ENCODE results near the gene ADAT2. TPM values are rescaled to one million over a fixed set of nuclear protein-coding genes. Genes with fewer than 3 reads are reported as not detected.

ADAT2 gene
- total and polyA plus RNA-seq, 2 donors (not counting 3 experiments of a cell fraction or from before 2014, with no cell fraction given), result 5.4 to 9.8 TPM

DNA sequence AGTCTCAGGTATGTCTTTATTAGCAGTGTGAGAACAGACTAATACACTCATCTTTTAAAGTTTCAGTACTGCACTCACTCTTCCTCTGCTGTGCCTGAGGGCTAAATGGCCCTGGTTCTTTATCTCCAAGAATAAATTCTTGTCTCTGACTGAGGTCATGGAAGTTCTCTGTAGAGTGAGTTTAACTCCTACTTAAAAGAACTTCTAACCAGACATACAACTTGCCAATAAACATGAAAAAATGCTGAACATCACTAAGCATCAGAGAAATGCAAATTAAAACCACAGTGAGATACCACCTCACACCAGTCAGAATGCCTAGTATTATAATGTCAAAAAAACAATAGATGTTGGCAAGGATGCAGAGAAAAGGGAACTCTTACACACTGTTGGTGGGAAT is 73.6 kb downstream of the ADAT2 start:
- Histone ChIP-seq H3K4me2 (ENCODE audit: insufficient read depth, low read length) (no peak overlapping the region), H3K4me3 (replicated peaks in 1 of 3; ENCODE audit: insufficient read depth in 1 of 3, low read depth in 1 of 3, low read length in 3 of 3) (no peak overlapping the region), H3K27ac (ENCODE audit: insufficient read depth, low read depth, low read length) (no peak overlapping the region), H3K27me3 (ENCODE audit: control insufficient read depth in 2 of 2, insufficient read depth in 2 of 2, low read length in 2 of 2) (peaks cover 6 to 8% of the 10 kb centered on the region in 2 experiments), H3K36me3 (ENCODE audit: control insufficient read depth in 2 of 2, extremely low read depth in 1 of 2, insufficient read depth in 2 of 2, low read length in 2 of 2) (no peaks in the 10 kb centered on the region), H4K20me1 (replicated peaks; ENCODE audit: control insufficient read depth, extremely low read depth, insufficient read depth, low read length) (no peaks in the 10 kb centered on the region), H3K9me1 (replicated peaks; ENCODE audit: control insufficient read depth, extremely low read depth, insufficient read depth, low read length) (no peaks in the 10 kb centered on the region), H2AFZ (ENCODE audit: low read depth, low read length) (no peak overlapping the region), H3K9me3 (replicated peaks; ENCODE audit: control insufficient read depth, insufficient read depth, low read length) (no peaks in the 10 kb centered on the region), H3K9ac (replicated peaks; ENCODE audit: extremely low read depth, insufficient read depth, low read length) (no peak overlapping the region), H3K4me1 (ENCODE audit: control insufficient read depth, extremely low read depth, insufficient read depth, low read length) (no peaks in the 10 kb centered on the region), H3K79me2 (ENCODE audit: control insufficient read depth, insufficient read depth, low read length) (no peaks in the 10 kb centered on the region)
- FAIRE-seq, result no peak
- no peak for TF ChIP-seq FOS (IDR thresholded peaks at IDR 0.05; ENCODE audit: borderline replicate concordance, insufficient read depth, low read length)
- ChIA-PET POLR2A (no interaction called here), CTCF (no interaction called here)
- no peak for DNase-seq (ENCODE audit: low read depth, low spot score)
- no TSS peak for BruUV-seq (replicated peaks)
- intact Hi-C loops (cut with micrococcal nuclease), result no loop called here
- dilution Hi-C loops (cut with MboI; ENCODE audit: extremely low pct_ligation_motif_present, low sequenced_read_pairs), result no loop called here

GRCh38 chr6:143376375-143376774 is 74.1 kb downstream of the ADAT2 start:
- Histone ChIP-seq H3K79me2 (ENCODE audit: control insufficient read depth, insufficient read depth, low read length) (no peaks in the 10 kb centered on the region), H3K27ac (ENCODE audit: insufficient read depth, low read depth, low read length) (no peak overlapping the region), H4K20me1 (replicated peaks; ENCODE audit: control insufficient read depth, extremely low read depth, insufficient read depth, low read length) (no peaks in the 10 kb centered on the region), H2AFZ (ENCODE audit: low read depth, low read length) (no peak overlapping the region), H3K9ac (replicated peaks; ENCODE audit: extremely low read depth, insufficient read depth, low read length) (no peak overlapping the region), H3K9me3 (replicated peaks; ENCODE audit: control insufficient read depth, insufficient read depth, low read length) (no peaks in the 10 kb centered on the region), H3K4me1 (ENCODE audit: control insufficient read depth, extremely low read depth, insufficient read depth, low read length) (no peaks in the 10 kb centered on the region), H3K4me3 (replicated peaks in 1 of 3; ENCODE audit: insufficient read depth in 1 of 3, low read depth in 1 of 3, low read length in 3 of 3) (no peak overlapping the region), H3K9me1 (replicated peaks; ENCODE audit: control insufficient read depth, extremely low read depth, insufficient read depth, low read length) (no peaks in the 10 kb centered on the region), H3K27me3 (ENCODE audit: control insufficient read depth in 2 of 2, insufficient read depth in 2 of 2, low read length in 2 of 2) (peaks cover 6 to 7% of the 10 kb centered on the region in 2 experiments), H3K36me3 (ENCODE audit: control insufficient read depth in 2 of 2, extremely low read depth in 1 of 2, insufficient read depth in 2 of 2, low read length in 2 of 2) (no peaks in the 10 kb centered on the region), H3K4me2 (ENCODE audit: insufficient read depth, low read length) (no peak overlapping the region)
- intact Hi-C loops (cut with micrococcal nuclease), result no loop called here
- dilution Hi-C loops (cut with MboI; ENCODE audit: extremely low pct_ligation_motif_present, low sequenced_read_pairs), result no loop called here
- no peak for TF ChIP-seq MAX (IDR thresholded peaks at IDR 0.05; ENCODE audit: insufficient read depth, insufficient read length)
- no peak for TF ChIP-seq MYC (IDR thresholded peaks at IDR 0.05; ENCODE audit: low read depth, low read length)
- TF ChIP-seq EZH2 (IDR thresholded peaks at IDR 0.05; ENCODE audit: borderline replicate concordance, low read depth, low read length, severe bottlenecking), result no peak
- no peak for TF ChIP-seq POLR2A (IDR thresholded peaks at IDR 0.05; ENCODE audit: low read depth, low read length)
- TF ChIP-seq GATA2 (IDR thresholded peaks at IDR 0.05; ENCODE audit: insufficient read depth, insufficient read length, low read depth, low read length), result no peak
- TF ChIP-seq CTCF (IDR thresholded peaks at IDR 0.05; ENCODE audit: extremely low read depth in 1 of 2, insufficient read depth in 1 of 2, low read depth in 1 of 2, low read length in 2 of 2), result no peak
- no peak for TF ChIP-seq FOS (IDR thresholded peaks at IDR 0.05; ENCODE audit: borderline replicate concordance, insufficient read depth, low read length)
- no peak for TF ChIP-seq POLR2AphosphoS5 (IDR thresholded peaks at IDR 0.05; ENCODE audit: insufficient read depth, low read depth, low read length)
- TF ChIP-seq JUN (IDR thresholded peaks at IDR 0.05; ENCODE audit: borderline replicate concordance, insufficient read depth, insufficient read length, low read depth), result no peak
- no TSS peak for BruUV-seq (replicated peaks)
- POLR2A ChIA-PET, result no interaction called here
- no peak for FAIRE-seq
- CTCF ChIA-PET, result no interaction called here
- no peak for DNase-seq (ENCODE audit: low read depth, low spot score)
